ENCODE results near the gene TMBIM6.

DNA sequence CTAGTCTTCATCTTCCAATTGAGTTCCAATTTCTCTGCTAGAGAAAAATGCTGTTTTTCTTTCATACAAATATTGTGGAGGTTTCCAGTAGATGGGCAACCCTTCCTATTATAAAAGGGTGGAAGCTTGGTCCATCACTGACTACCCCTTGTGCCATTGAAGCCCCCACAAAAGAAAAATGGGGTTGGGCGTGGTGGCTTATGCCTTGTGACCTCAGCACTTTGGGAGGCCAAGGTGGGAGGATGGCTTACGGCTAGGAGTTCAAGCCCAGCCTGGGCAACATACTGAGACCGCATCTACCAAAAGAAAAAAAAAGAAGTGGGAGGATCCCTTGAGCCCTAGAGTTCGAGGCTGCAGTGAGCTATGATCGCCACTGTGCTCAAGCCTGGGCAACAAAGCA lies 64.1 kb downstream of the TMBIM6 start:
- TF ChIP-seq, protein P1, sequence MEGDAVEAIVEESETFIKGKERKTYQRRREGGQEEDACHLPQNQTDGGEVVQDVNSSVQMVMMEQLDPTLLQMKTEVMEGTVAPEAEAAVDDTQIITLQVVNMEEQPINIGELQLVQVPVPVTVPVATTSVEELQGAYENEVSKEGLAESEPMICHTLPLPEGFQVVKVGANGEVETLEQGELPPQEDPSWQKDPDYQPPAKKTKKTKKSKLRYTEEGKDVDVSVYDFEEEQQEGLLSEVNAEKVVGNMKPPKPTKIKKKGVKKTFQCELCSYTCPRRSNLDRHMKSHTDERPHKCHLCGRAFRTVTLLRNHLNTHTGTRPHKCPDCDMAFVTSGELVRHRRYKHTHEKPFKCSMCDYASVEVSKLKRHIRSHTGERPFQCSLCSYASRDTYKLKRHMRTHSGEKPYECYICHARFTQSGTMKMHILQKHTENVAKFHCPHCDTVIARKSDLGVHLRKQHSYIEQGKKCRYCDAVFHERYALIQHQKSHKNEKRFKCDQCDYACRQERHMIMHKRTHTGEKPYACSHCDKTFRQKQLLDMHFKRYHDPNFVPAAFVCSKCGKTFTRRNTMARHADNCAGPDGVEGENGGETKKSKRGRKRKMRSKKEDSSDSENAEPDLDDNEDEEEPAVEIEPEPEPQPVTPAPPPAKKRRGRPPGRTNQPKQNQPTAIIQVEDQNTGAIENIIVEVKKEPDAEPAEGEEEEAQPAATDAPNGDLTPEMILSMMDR (IDR thresholded peaks at IDR 0.05 in 8 of 11, conservative IDR thresholded peaks at IDR 0.05 in 3 of 11): no peak
- no peak for TF ChIP-seq POLR2A (IDR thresholded peaks at IDR 0.05)
